HEK293 (cell line): ENCODE results near the gene SSU72.

Source experiments
- CTCF ChIA-PET: fragments of 350-600 bp; formaldehyde crosslinking; extraction: SDS; loops from one replicate; lab custom pipeline; 2021; ENCODE audit warnings: antibody characterized with exemption; lab: Yijun Ruan, JAX
- POLR2A ChIA-PET: fragments of 300-600 bp; formaldehyde crosslinking; extraction: SDS; loops from one replicate; lab custom pipeline; 2020; ENCODE audit warnings: antibody characterized with exemption, inconsistent platforms; lab: Yijun Ruan, JAX
- H3K27ac ChIP-seq: fragments of 200-500 bp; sonication (Bioruptor generic); 2 replicates; pipeline ENCODE4 v1.5.1; 2014; ENCODE audit warnings: low read depth, low read length, control low read depth, inconsistent platforms; ENCODE audit errors: extremely low read depth
- H3K36me3 ChIP-seq, 2 experiments: fragments of 200-500 bp in 1 of 2; sonication (Bioruptor generic) in 1 of 2; 1 replicate in 1 of 2; 2 replicates in 1 of 2; pipeline ENCODE4 v1.5.1; 2014 to 2017; ENCODE audit warnings: inconsistent platforms in 2 of 2, low read length in 2 of 2; ENCODE audit not compliant: control insufficient read depth in 2 of 2, insufficient read depth in 1 of 2
- H3K4me1 ChIP-seq: fragments of 200-500 bp; sonication (Bioruptor generic); 2 replicates; pipeline ENCODE4 v1.5.1; 2014; ENCODE audit warnings: mild to moderate bottlenecking, low read length, inconsistent platforms; ENCODE audit not compliant: control insufficient read depth, insufficient read depth
- H3K4me3 ChIP-seq: 2 replicates; pipeline ENCODE4 v1.5.1; 2011; ENCODE audit warnings: low read depth, mild to moderate bottlenecking, control low read depth, low read length, moderate library complexity
- H3K9me3 ChIP-seq: fragments of 200-500 bp; sonication (Bioruptor generic); 2 replicates; pipeline ENCODE4 v1.5.1; 2014; ENCODE audit warnings: low read depth, low read length, inconsistent platforms; ENCODE audit not compliant: control insufficient read depth, insufficient read depth
- EGR2 ChIP-seq: fragments of 450-650 bp; formaldehyde crosslinking; IDR thresholded peaks from 2 replicates; pipeline ENCODE4 v1.5.1; 2016; ENCODE audit warnings: low read depth, missing biosample characterization, missing genetic modification characterization
- FEZF1 ChIP-seq: fragments of 450-650 bp; formaldehyde crosslinking; IDR thresholded peaks from 2 replicates; pipeline ENCODE4 v1.5.1; 2016; ENCODE audit warnings: missing biosample characterization, missing genetic modification characterization
- GLIS1 ChIP-seq: fragments of 450-650 bp; formaldehyde crosslinking; IDR thresholded peaks from 2 replicates; pipeline ENCODE4 v1.5.1; 2016; ENCODE audit warnings: missing biosample characterization, missing genetic modification characterization
- KLF1 ChIP-seq: fragments of 450-650 bp; formaldehyde crosslinking; IDR thresholded peaks from 2 replicates; pipeline ENCODE4 v1.5.1; 2016; ENCODE audit warnings: missing biosample characterization, missing genetic modification characterization
- KLF16 ChIP-seq: fragments of 450-650 bp; formaldehyde crosslinking; IDR thresholded peaks from 2 replicates; pipeline ENCODE4 v1.5.1; 2017; ENCODE audit warnings: missing biosample characterization, missing genetic modification characterization
- WT1 ChIP-seq: fragments of 450-650 bp; formaldehyde crosslinking; IDR thresholded peaks from 2 replicates; pipeline ENCODE4 v1.5.1; 2016; ENCODE audit warnings: missing biosample characterization, missing genetic modification characterization
- ZFHX2 ChIP-seq: fragments of 450-650 bp; formaldehyde crosslinking; conservative IDR thresholded peaks from 2 replicates; pipeline ENCODE4 v1.5.1; 2016; ENCODE audit warnings: missing biosample characterization, missing genetic modification characterization
- ZIC2 ChIP-seq: fragments of 450-650 bp; formaldehyde crosslinking; IDR thresholded peaks from 2 replicates; pipeline ENCODE4 v1.5.1; 2016; ENCODE audit warnings: missing biosample characterization, missing genetic modification characterization
- ZNF138 ChIP-seq: fragments of 450-650 bp; formaldehyde crosslinking; IDR thresholded peaks from 2 replicates; pipeline ENCODE4 v1.5.1; 2016; ENCODE audit warnings: missing biosample characterization, missing genetic modification characterization, borderline replicate concordance
- ZNF19 ChIP-seq: fragments of 450-650 bp; formaldehyde crosslinking; IDR thresholded peaks from 2 replicates; pipeline ENCODE4; 2016; ENCODE audit warnings: missing biosample characterization, missing genetic modification characterization, low read depth
- ZNF239 ChIP-seq: fragments of 450-650 bp; formaldehyde crosslinking; IDR thresholded peaks from 2 replicates; pipeline ENCODE4 v1.5.1; 2016; ENCODE audit warnings: missing biosample characterization, missing genetic modification characterization
- ZNF426 ChIP-seq: fragments of 450-650 bp; formaldehyde crosslinking; IDR thresholded peaks from 2 replicates; pipeline ENCODE4 v1.5.1; 2017; ENCODE audit warnings: missing biosample characterization, missing genetic modification characterization, mild to moderate bottlenecking, inconsistent platforms, moderate library complexity
- ZNF514 ChIP-seq: fragments of 450-650 bp; formaldehyde crosslinking; IDR thresholded peaks from 2 replicates; pipeline ENCODE4 v1.5.1; 2016; ENCODE audit warnings: missing biosample characterization, missing genetic modification characterization
- ZNF549 ChIP-seq: fragments of 450-650 bp; IDR thresholded peaks from 2 replicates; pipeline ENCODE4 v1.5.1; 2018; ENCODE audit warnings: missing biosample characterization, missing genetic modification characterization, mild to moderate bottlenecking, inconsistent platforms, moderate library complexity
- ZNF571 ChIP-seq: fragments of 450-650 bp; formaldehyde crosslinking; IDR thresholded peaks from 2 replicates; pipeline ENCODE4 v1.5.0; 2017; ENCODE audit warnings: missing biosample characterization, missing genetic modification characterization
- ZNF596 ChIP-seq: fragments of 450-650 bp; IDR thresholded peaks from 2 replicates; pipeline ENCODE4 v1.5.0; 2018; ENCODE audit warnings: missing biosample characterization, mild to moderate bottlenecking, missing genetic modification characterization, moderate library complexity
- ZNF623 ChIP-seq: fragments of 450-650 bp; formaldehyde crosslinking; IDR thresholded peaks from 2 replicates; pipeline ENCODE4 v1.5.1; 2016; ENCODE audit warnings: missing biosample characterization, missing genetic modification characterization
- ZNF639 ChIP-seq: fragments of 450-650 bp; formaldehyde crosslinking; IDR thresholded peaks from 2 replicates; pipeline ENCODE4 v1.5.1; 2016; ENCODE audit warnings: missing biosample characterization, missing genetic modification characterization
- ZNF654 ChIP-seq: fragments of 450-650 bp; formaldehyde crosslinking; IDR thresholded peaks from 2 replicates; pipeline ENCODE4 v1.5.1; 2016; ENCODE audit warnings: low read depth, missing biosample characterization, missing genetic modification characterization
- ZNF76 ChIP-seq: fragments of 450-650 bp; formaldehyde crosslinking; IDR thresholded peaks from 2 replicates; pipeline ENCODE4; 2016; ENCODE audit warnings: low read depth, missing biosample characterization, missing genetic modification characterization, borderline replicate concordance
- ZSCAN5A ChIP-seq: fragments of 450-650 bp; formaldehyde crosslinking; IDR thresholded peaks from 2 replicates; pipeline ENCODE4 v1.5.1; 2016; ENCODE audit warnings: missing biosample characterization, missing genetic modification characterization
- TF ChIP-seq, protein P1 (sequence below): fragments of 450-650 bp; formaldehyde crosslinking; IDR thresholded peaks from 2 replicates; pipeline ENCODE4 v1.5.1; 2016; ENCODE audit warnings: missing biosample characterization, missing genetic modification characterization
- TF ChIP-seq, protein P2 (sequence below): fragments of 450-650 bp; formaldehyde crosslinking; IDR thresholded peaks from 2 replicates; pipeline ENCODE4 v1.5.1; 2016; ENCODE audit warnings: missing biosample characterization, missing genetic modification characterization, low read depth
- TF ChIP-seq, protein P3 (sequence below): fragments of 450-650 bp; formaldehyde crosslinking; IDR thresholded peaks from 2 replicates; pipeline ENCODE4 v1.5.1; 2016; ENCODE audit warnings: missing biosample characterization, missing genetic modification characterization

The SSU72 gene

DNA sequence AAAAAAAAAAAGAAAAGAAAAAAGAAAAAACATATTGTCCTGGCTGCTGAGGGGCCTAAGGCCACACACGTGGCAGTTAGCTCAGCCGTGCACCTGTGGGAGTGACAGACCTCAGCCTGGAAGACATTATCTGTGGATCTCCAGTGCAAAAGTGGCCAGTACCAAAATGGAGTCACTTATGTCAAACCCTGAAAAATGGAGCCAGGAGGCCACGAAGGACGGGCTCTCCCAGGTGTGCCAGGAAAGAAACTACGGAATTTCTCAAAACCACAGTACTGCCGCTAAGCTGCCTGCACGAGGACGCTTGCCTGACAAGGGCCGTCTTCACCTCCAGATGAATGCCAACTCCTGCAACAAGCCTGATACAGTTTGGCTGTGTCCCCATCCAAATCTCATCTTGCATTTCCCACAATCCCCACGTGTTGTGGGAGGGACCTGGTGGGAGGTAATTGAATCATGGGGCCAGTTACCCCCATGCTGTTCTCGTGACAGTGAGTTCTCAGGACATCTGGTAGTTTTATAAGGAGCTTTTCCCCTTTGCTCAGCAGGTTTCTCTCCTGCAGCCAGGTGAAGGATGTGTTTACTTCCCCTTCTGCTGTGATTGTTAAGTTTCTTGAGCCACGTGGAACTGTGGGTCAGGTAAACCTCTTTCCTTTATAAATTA is 35.3 kb upstream of the SSU72 start (continued):
- no peak for TF ChIP-seq ZNF639 (tag by site-specific recombination)
- TF ChIP-seq, protein P1, sequence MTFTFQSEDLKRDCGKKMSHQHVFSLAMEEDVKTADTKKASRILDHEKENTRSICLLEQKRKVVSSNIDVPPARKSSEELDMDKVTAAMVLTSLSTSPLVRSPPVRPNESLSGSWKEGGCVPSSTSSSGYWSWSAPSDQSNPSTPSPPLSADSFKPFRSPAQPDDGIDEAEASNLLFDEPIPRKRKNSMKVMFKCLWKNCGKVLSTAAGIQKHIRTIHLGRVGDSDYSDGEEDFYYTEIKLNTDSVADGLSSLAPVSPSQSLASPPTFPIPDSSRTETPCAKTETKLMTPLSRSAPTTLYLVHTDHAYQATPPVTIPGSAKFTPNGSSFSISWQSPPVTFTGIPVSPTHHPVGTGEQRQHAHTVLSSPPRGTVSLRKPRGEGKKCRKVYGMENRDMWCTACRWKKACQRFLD (tag by site-specific recombination) = no peak
- TF ChIP-seq ZNF138 (tag by site-specific recombination) = no peak
- TF ChIP-seq ZNF654 = no peak
- TF ChIP-seq ZNF571 (tag by site-specific recombination) = no peak
- TF ChIP-seq KLF16 (tag by site-specific recombination) = no peak
- no peak for TF ChIP-seq ZNF596 (tag by site-specific recombination)
- peak; percentile 85 for TF ChIP-seq ZFHX2 (tag by site-specific recombination)
- TF ChIP-seq, protein P2, sequence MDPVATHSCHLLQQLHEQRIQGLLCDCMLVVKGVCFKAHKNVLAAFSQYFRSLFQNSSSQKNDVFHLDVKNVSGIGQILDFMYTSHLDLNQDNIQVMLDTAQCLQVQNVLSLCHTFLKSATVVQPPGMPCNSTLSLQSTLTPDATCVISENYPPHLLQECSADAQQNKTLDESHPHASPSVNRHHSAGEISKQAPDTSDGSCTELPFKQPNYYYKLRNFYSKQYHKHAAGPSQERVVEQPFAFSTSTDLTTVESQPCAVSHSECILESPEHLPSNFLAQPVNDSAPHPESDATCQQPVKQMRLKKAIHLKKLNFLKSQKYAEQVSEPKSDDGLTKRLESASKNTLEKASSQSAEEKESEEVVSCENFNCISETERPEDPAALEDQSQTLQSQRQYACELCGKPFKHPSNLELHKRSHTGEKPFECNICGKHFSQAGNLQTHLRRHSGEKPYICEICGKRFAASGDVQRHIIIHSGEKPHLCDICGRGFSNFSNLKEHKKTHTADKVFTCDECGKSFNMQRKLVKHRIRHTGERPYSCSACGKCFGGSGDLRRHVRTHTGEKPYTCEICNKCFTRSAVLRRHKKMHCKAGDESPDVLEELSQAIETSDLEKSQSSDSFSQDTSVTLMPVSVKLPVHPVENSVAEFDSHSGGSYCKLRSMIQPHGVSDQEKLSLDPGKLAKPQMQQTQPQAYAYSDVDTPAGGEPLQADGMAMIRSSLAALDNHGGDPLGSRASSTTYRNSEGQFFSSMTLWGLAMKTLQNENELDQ (tag by site-specific recombination) = no peak
- TF ChIP-seq EGR2 (tag by site-specific recombination) = peak; percentile 68; the same call in 1 of the 2 replicates
- TF ChIP-seq FEZF1 (tag by site-specific recombination) = no peak
- TF ChIP-seq ZNF514 = no peak
- TF ChIP-seq GLIS1 (tag by site-specific recombination) = peak; percentile 58
- TF ChIP-seq ZNF426 (tag by site-specific recombination) = no peak
- TF ChIP-seq ZNF76 (tag by site-specific recombination) = peak; percentile 47; the same call in 1 of the 2 replicates
- TF ChIP-seq ZNF623 = no peak
- TF ChIP-seq ZIC2 = peak; percentile 87
- TF ChIP-seq ZSCAN5A (tag by site-specific recombination) = no peak

DNA sequence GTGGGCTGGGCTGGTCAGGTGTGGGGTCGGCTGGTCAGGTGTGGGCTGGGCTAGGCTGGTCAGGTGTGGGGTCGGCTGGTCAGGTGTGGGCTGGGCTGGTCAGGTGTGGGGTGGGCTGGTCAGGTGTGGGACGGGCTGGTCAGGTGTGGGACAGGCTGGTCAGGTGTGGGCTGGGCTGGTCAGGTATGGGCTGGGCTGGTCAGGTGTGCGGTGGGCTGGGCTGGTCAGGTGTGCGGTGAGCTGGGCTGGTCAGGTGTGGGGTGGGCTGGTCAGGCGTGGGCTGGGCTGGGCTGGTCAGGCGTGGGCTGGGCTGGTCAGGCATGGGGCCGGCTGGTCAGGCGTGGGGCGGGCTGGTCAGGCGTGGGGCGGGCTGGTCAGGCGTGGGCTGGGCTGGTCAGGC is 31.6 kb upstream of the SSU72 start:
- TF ChIP-seq WT1 (no peak), KLF1 (no peak), ZNF19 (tag by site-specific recombination) (no peak), ZNF239 (tag by site-specific recombination) (no peak), ZNF549 (tag by site-specific recombination) (no peak)
- TF ChIP-seq, protein P3, sequence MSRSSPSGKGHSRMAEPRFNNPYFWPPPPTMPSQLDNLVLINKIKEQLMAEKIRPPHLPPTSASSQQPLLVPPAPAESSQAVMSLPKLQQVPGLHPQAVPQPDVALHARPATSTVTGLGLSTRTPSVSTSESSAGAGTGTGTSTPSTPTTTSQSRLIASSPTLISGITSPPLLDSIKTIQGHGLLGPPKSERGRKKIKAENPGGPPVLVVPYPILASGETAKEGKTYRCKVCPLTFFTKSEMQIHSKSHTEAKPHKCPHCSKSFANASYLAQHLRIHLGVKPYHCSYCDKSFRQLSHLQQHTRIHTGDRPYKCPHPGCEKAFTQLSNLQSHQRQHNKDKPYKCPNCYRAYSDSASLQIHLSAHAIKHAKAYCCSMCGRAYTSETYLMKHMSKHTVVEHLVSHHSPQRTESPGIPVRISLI (tag by site-specific recombination) = no peak
- TF ChIP-seq, all 188 proteins: peak for 0
- Histone ChIP-seq H3K4me3 (no peak overlapping the region), H3K4me1 (no peaks in the 10 kb centered on the region; the same call in 1 of the 2 replicates), H3K9me3 (no peaks in the 10 kb centered on the region), H3K36me3 (no peaks in the 10 kb centered on the region), H3K27ac (no peak overlapping the region)
- ChIA-PET CTCF (no interaction called here), POLR2A (no interaction called here)
